ENCODE data around the gene AGT.
"Not testable (repeated sequence)": the region's sequence is repeated elsewhere in the genome, so short reads cannot be mapped to it uniquely, and the experiment has no call there.

The AGT gene

DNA sequence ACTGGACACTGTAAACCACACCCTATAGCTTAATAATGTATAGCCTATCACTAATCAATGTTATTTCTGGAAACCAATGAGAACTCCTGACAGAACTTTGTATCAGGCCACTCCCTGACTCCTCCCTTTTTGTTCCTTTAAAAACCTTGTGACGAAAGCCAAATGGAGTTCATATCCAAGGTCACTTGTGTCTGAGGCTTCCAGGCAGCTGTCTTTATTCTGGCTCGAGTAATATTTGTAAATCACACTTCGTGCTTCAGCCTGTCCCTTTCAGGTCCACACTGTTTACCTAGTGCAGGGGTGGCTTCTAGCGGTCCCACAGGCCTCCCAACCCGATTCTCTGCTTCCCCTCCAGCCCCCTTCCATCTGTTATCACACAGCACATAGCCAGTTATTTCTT lies 17.1 kb upstream of the AGT start:
- TF ChIP-seq CTCF (IDR thresholded peaks at IDR 0.05; ENCODE audit: control extremely low read depth, extremely low read depth, low read depth, missing control alignments): no peak
- POLR2A ChIA-PET: no interaction called here
- CTCF ChIA-PET: no interaction called here

DNA sequence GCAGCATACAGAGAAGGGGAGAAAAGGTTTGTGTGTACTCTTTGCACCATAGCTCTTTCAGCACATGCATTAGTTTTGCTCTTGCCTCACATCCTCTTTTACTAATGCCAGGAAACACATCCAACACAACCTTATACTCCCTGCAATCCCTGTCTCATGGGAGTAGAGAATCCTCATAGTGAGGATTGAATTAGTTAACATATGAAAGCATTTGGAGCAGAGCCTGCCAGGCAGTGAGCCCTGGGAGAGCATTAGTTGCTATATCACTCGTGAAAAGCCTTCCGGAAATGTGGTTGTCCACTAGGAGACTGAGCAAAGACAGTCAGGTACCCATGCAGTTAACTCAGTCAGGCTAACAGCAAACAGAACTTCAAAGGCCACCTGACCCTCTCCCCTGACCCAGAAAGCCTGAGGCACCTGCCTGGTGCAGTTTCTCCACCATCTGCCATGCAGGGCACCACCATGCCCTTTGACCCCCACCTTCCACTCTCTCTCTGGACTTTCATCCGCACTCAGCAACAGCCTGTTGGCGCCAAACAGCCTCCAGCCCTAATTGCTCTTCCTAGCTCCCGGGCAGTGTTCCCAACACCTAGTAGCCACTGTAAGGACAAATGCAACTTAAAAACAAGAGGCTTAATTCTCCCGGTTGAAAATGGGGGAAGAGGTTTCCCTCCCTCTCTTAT lies 14.9 kb upstream of the AGT start:
- CTCF ChIA-PET: no interaction called here
- POLR2A ChIA-PET: no interaction called here
- no peak for TF ChIP-seq CTCF (IDR thresholded peaks at IDR 0.05; ENCODE audit: control extremely low read depth, extremely low read depth, low read depth, missing control alignments)
- DNase-seq (ENCODE audit: extremely low spot score): no peak

More for the DNA sequence above, 17.1 kb upstream of the AGT start:
- DNase-seq (ENCODE audit: extremely low spot score): no peak

DNA sequence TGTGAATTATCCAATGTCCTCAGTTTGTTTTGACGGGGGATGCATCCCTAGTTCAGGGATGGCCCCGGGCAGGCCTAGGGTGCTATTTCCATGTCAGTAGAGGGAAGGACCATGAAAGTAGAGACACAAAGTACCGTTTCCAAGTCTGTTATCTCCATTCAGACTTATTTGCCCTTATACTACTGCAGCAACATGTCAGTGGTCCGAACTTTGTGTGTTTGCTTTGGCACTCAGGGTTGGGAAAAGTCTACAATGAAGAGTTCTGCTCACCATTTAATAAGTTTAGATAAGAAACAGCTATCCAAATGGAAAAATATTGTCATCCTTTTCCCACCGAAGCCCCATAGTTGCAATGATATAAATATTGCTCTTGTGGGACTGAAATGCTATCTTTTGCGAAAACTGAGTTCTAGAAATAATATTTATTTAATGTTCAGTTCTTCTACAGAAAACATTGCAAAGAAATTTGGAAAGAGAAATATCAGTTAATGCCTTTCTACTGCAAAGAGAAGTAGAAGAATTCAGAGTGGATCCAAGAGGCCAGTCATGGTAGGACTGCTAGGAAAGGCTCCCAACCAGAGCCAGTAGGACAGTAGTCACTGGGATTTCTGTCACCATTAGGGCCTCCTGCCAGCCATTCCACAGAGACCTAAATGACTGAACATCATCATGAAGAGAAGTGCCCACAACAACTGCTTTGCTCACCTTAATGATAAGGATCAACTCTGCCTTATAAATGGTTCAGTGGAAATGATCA lies 11.5 kb upstream of the AGT start:
- POLR2A ChIA-PET: no interaction called here
- CTCF ChIA-PET: no interaction called here
- TF ChIP-seq CTCF (IDR thresholded peaks at IDR 0.05; ENCODE audit: control extremely low read depth, extremely low read depth, low read depth, missing control alignments): no peak
- no peak for DNase-seq (ENCODE audit: extremely low spot score)

GRCh38 chr1:230721849-230722522 lies 8.1 kb upstream of the AGT start:
- POLR2A ChIA-PET; DNase-seq (ENCODE audit: extremely low spot score); CTCF ChIA-PET: not testable (repeated sequence)

DNA sequence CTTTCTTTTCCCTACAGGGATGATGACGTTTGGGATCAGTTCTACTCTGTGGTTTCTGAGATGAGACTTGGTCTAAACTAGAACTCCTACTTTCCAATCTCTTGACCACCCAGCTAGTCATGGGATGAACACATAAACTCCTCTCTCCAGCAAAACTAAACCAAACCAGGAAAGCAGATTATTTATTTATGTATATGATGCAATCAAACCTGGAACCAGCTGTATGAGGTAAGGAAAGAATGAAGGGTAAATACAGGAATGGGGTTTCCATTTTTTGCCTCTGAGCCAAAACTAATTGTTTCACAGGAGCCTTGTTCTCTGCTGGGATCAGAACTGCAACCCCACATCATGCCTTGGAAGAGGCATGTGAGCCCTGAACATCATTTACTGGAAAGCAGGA lies 3.3 kb upstream of the AGT start:
- POLR2A ChIA-PET: no interaction called here
- no peak for TF ChIP-seq CTCF (IDR thresholded peaks at IDR 0.05; ENCODE audit: control extremely low read depth, extremely low read depth, low read depth, missing control alignments)
- CTCF ChIA-PET: interaction anchor here (1.0 to 1.1 kb wide), 2 partner anchors 13 to 19 kb away, joined by 3 read pairs; no protein-coding TSS in a partner anchor
- no peak for DNase-seq (ENCODE audit: extremely low spot score)

DNA sequence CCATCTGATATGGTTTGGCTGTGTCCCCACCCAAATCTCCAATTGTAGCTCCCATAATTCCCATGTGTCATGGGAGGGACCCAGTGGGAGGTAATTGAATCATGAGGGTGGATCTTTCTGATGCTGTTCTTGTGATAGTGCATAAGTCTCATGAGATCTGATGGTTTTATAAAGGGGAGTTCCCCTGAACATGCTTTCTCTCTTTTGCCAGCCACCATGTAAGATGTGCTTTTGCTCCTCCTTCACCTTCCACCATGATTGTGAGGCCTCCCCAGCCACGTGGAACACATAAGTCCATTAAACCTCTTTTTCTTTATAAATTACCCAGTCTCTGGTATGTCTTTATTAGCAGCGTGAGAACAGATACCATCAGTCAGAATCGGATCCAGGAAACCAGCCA lies 2.5 kb upstream of the AGT start:
- POLR2A ChIA-PET: not testable (repeated sequence)

DNA sequence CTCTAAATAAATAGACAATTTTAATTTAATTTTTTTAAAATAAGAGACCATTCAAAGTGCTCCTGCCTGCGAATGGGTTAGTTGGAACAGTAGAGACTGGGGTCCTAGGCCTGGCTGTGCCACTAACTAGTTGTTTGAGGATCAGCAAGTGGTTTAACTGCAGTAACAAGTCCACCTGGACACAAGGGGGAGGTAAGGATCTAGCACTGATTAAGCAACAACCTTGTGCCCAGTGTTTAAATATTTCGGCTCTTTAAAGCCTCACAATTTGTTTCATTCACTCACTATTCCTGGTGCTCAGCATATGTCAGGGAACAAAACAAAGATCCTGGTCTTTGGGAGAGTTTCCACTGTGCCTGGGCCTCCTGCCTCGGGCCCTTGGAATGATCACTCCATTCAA lies 1.6 kb upstream of the AGT start:
- TF ChIP-seq CTCF (IDR thresholded peaks at IDR 0.05; ENCODE audit: control extremely low read depth, extremely low read depth, low read depth, missing control alignments): no peak
- POLR2A ChIA-PET: no interaction called here
- no peak for DNase-seq (ENCODE audit: extremely low spot score)
- CTCF ChIA-PET: no interaction called here

More for the DNA sequence above, 2.5 kb upstream of the AGT start:
- CTCF ChIA-PET: interaction anchor here (1.0 kb wide), 1 partner anchor 13 kb away, joined by 3 read pairs; no protein-coding TSS in a partner anchor
- not testable (repeated sequence) for DNase-seq (ENCODE audit: extremely low spot score)
